ENCODE measurements around the gene OPN1SW.

- TF ChIP-seq SUZ12 (IDR thresholded peaks at IDR 0.05; ENCODE audit: extremely low read depth, insufficient read depth, insufficient read length) (no peak), YY1 (IDR thresholded peaks at IDR 0.05; ENCODE audit: insufficient read depth, insufficient read length) (no peak), ZNF274 (IDR thresholded peaks at IDR 0.05; ENCODE audit: low read depth, low read length) (no peak)
These were observed 18.4 kb upstream of the OPN1SW start for GRCh38 chr7:128794020-128794419.

Measured in NT2/D1 (cell line).